HG03432 (cell line): ENCODE measurements around the gene TNFRSF8.

Experiments
- ATAC-seq: cut with Tn5 transposase; IDR thresholded peaks from one replicate; pipeline ENCODE4 v1.9.1; 2021; ENCODE audit warnings: mild to moderate bottlenecking, moderate library complexity; ENCODE audit not compliant: unreplicated experiment

Gene TNFRSF8

GRCh38 chr1:12172042-12172851 lies 109.1 kb downstream of the TNFRSF8 start:
- no peak for ATAC-seq

- no peak for ATAC-seq
Measured at GRCh38 chr1:12173041-12173509, 110.0 kb downstream of the TNFRSF8 start.

GRCh38 chr1:12173631-12174121 lies 110.6 kb downstream of the TNFRSF8 start:
- ATAC-seq, result no peak

- ATAC-seq, result no peak
Measured at GRCh38 chr1:12174924-12175810, 112.1 kb downstream of the TNFRSF8 start.

- no peak for ATAC-seq
Measured at GRCh38 chr1:12176298-12177118, 113.4 kb downstream of the TNFRSF8 start.

GRCh38 chr1:12177156-12177998 lies 114.3 kb downstream of the TNFRSF8 start:
- ATAC-seq, result no peak

- no peak for ATAC-seq
Measured at GRCh38 chr1:12177999-12178441, 114.9 kb downstream of the TNFRSF8 start.

GRCh38 chr1:12178511-12178910 lies 115.4 kb downstream of the TNFRSF8 start:
- no peak for ATAC-seq

GRCh38 chr1:12179111-12179519 lies 116.0 kb downstream of the TNFRSF8 start:
- ATAC-seq, result no peak

- no peak for ATAC-seq
Measured at GRCh38 chr1:12179676-12180075, 116.6 kb downstream of the TNFRSF8 start.

- ATAC-seq, result no peak
Measured at GRCh38 chr1:12180315-12180714, 117.2 kb downstream of the TNFRSF8 start.

- ATAC-seq, result no peak
Measured at GRCh38 chr1:12180903-12181302, 117.8 kb downstream of the TNFRSF8 start.

- ATAC-seq, result no peak
Measured at GRCh38 chr1:12181568-12181967, 118.5 kb downstream of the TNFRSF8 start.

- ATAC-seq, result no peak
Measured at GRCh38 chr1:12182410-12182984, 119.4 kb downstream of the TNFRSF8 start.

GRCh38 chr1:12183095-12183794 lies 120.1 kb downstream of the TNFRSF8 start:
- ATAC-seq, result no peak

GRCh38 chr1:12184008-12184681 lies 121.0 kb downstream of the TNFRSF8 start:
- ATAC-seq, result no peak

- no peak for ATAC-seq
Measured at GRCh38 chr1:12185036-12185917, 122.2 kb downstream of the TNFRSF8 start.
